ENCODE data around the gene SIGLEC12.
"Not testable (repeated sequence)": the region's sequence is repeated elsewhere in the genome, so short reads cannot be mapped to it uniquely, and the experiment has no call there.

Gene SIGLEC12

GRCh38 chr19:51479531-51480331 is 21.9 kb downstream of the SIGLEC12 start:
- DNase-seq = peak; percentile 53

- DNase-seq = no peak
Observed at GRCh38 chr19:51478381-51479234, 23.0 kb downstream of the SIGLEC12 start, which contains the start of gene CEACAM18. CEACAM18 (plus strand) TSS chr19:51478539.

DNA sequence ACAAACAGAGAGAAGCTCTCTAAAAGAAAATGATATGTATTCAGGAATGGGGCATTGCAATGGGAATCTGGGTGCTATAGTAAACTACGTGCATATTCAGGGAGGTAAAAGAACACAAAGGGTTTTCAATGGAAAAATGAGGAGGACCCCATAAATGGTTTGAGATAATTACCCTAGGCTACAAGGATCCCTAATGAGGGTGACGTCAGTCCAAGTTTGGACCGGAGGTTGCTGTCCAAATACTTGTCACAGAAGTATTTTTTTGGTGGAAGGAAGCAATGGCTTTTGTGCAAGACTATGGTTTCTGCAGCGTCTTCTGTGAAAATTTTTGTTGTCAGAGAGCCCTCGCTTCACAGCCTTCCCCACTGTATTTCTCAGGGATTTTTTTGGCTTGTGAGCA is 24.3 kb downstream of the SIGLEC12 start:
- DNase-seq = no peak

GRCh38 chr19:51476164-51476563 is 25.4 kb downstream of the SIGLEC12 start:
- no peak for DNase-seq

DNA sequence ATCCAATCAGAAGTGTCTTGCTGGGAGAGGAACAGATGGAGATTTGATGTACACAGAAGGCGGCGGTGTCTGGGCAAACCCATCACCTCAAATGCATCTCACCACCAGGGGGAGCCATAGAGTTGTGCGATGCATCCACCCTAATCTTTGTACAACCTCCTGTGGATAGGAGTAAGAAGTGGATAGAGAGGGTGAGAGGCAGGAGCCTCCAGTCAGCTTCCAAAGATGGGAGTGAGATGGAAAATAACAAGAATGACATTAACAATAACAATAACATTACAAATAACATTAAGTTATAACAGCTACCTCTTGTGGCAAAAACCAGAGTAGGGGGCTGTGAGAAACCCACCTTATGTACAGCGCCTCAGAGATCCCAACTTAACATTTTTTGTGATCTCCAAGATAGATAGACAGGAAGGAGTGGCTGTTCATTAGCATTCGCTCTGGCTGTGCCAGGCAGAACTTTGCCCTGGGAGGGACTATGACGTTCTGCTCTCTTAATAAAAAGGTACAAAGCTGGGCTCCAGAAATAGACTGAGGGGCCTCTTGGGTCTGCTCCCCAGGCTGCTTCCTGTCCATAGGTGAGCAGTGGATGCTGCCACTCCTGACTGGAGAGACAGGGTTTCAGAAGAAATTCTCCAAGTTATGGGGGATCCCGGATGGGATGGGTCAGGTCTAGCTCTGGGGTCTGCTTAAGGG is 28.4 kb downstream of the SIGLEC12 start:
- DNase-seq = peak; percentile 93

DNA sequence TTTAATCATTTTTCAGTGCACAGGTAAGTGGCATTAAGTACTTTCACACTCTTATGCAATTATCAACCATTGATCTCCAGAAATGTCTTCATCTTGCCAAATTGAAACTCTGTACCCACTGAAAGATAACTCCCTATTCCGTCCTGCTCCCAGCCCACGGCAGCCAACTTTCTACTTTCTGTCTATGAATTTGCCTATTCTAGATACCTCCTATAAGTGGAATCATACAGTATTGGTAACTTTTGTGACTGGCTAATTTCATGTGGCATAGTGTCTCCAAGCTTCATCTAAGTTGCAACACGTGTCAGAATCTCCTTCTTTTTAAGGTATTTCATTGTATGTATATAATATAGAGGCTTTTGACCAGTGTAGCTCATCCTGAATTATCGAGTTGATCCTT is 29.0 kb downstream of the SIGLEC12 start:
- DNase-seq = no peak

GRCh38 chr19:51471527-51471926 is 30.1 kb downstream of the SIGLEC12 start:
- no peak for DNase-seq

- no peak for DNase-seq
Observed at GRCh38 chr19:51470966-51471365, 30.6 kb downstream of the SIGLEC12 start.

GRCh38 chr19:51469629-51470028 is 32.0 kb downstream of the SIGLEC12 start:
- DNase-seq = no peak

DNA sequence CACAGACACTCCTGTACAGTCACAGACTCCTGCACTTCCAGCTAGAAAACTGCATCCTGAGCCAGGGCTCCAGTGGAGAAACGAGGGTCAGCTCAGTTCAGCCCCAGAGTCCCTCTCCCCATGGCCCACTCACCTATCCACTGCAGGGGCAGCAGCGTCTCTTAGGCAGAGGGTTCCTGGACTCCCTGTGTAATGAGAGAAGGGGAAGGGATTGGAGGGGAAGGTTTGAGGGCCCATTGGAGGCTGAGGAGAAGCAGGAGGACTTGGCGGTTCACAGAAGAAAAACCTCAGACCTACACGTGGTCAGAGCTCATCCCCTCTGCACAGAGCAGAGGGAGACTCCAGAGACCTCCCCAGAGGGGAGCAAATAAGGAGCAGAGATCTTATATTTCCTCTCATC is 32.4 kb downstream of the SIGLEC12 start:
- DNase-seq = no peak

- no peak for DNase-seq
Observed at GRCh38 chr19:51468545-51468920, 33.1 kb downstream of the SIGLEC12 start.

DNA sequence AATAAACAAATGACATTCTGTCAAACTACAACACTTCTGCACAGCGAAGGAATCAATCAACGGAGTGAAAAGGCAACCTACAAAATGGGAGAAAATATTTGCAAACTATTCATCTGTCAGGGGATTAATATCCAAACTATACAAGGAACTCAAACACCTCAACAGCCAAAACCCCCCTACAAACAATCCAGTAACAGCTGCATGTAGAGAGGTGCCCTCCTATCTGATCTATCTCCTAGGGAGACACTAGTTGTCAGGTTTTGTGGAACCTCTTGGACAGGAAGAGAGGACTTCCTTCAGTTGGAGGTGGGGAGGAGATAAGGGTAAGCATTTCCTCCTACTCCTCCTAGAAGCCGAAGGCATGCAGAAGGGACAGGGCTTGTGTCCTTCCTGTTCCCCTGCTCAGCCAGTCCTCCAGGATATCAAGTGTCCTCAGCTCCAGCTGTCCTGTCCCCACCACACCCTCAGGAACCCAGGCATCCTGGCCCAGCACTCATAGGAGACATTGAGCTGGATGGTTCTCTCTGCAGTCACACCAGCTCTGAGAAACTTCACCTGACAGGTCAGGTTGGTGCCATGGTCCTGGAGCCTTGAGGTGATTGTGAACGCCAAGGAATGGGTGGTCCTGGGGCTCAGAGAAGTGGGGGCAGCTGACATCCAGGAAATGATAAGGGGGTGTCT is 33.6 kb downstream of the SIGLEC12 start:
- no peak for DNase-seq

- no peak for DNase-seq
Observed at GRCh38 chr19:51466723-51467122, 34.9 kb downstream of the SIGLEC12 start.

- DNase-seq = not testable (repeated sequence)
Observed at GRCh38 chr19:51463976-51464581, 37.5 kb downstream of the SIGLEC12 start.

- no peak for DNase-seq
Observed at GRCh38 chr19:51462681-51463080, 38.9 kb downstream of the SIGLEC12 start.

GRCh38 chr19:51462276-51462675 is 39.3 kb downstream of the SIGLEC12 start:
- no peak for DNase-seq

DNA sequence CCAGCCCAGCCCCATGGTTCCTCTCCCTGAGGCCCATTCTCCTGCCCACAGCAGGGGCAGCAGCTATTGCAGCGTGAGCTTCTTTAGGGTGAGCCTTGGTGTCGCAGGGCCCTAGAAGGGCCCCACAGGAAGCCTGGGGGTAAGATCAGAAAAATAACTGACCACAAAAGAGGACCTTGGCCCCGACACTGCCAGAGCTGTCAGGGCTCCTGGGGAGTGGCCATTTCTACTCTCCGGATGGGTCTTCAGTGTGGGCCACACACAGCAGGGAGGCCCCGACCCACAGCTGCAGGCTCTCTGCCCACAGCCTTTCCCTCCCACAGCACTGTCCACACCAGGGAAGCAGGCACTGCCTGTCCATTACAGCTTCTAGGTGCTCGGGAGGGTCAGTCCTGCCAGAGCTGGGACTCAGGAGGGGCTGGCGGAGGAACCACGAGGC is 39.9 kb downstream of the SIGLEC12 start:
- DNase-seq = no peak

DNA sequence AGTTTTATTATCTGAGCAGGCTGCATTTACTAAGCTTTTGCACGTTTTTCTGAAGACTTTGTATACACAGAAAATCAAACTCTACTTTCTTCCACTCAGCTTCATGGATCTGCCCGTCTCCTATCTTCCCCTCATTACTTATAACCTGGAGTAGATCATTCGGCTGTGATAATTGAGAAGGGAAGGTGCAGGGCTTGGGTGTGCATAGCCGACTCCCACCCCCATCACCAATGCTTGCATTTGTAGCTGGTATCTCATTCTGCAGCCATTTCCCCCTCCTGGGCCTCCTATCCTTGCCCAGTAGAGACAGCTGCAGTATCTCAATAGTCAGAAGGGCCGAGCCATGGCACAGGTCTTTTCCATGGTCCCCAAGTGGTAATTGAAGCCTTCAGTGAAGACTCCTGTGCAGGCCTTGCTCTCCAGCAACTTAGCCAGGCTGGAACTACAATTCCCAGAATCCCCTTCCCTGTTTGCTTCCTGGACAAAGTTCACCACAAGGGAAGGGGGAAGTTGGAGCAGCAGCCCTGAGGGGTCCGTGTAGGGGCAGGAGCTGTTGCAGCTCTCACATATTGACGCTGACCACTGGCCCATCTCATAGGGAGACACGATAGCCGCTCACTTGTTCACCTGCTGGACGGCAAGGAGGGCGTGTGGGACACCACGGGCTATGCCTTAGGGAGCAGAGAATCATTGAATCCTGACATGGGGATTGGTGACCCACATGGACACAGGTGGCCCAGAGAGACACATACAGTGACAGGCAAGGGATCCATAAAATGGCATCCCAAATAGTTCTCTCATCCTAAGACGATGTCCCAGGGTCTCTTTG is 41.2 kb downstream of the SIGLEC12 start:
- DNase-seq = no peak

DNA sequence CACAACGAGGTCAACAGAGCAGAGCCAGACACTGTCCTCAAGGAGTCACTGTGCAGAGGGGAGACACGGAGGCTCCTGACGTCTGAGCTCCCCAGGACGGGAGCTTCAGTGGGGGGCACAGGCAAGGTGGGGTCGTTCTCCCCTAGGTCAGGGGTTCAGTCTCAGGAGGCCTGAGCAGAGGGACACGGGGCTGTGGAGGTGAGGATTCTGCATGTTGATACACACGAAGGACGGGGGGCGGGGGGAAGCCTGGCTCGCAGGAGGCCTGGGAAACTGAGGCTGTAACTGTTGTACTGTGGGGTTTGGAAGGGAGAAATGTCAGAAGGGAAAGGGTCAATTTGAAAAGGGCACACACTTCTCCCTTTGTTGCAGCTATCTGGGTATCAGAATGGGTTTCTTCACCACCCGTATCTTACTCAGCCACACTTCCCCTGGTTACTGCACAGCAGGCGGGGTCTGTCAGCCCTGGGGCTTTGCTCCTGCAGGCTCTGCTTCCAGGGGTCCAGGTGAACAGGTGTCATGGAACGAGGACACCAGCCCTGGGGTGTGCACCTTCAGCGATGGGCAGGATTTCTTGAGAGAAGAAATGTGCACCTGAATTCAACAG is 42.6 kb downstream of the SIGLEC12 start:
- DNase-seq = no peak

DNA sequence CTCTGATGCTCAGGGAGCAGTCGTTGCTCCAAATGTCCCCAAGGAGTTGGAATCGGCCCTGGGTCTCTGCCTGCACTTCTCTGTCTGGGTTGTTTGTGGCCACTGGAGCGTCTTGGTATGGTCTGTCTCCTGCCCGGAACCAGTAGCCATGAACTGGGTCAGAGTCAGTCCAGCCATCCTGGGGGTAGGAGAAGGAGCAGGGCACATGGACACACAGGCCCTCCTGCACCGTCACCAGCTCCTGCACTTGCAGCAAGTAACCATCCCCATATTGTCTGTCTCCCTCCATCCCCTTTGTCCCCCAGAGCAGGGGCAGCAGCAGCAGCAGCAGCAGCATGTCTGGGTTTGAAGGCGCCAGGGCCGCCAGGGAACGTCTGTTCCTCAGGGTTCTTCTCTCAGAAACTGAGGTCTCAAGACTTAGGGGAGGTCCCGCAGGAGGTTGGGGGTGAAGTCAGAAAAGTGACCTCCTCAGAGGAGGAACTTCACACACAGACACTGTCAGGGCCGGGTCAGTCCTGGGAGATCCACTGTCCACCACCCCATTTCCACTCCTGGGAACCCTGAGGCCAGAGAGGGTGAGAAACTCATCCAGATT is 43.5 kb downstream of the SIGLEC12 start, which contains the start of gene SIGLEC8:
TSS of gene SIGLEC8 (minus strand) at position 404 of the 595 bp plus-strand sequence. CDS start at position 337, 67 bp downstream.
- no peak for DNase-seq
